Motor neuron (in vitro differentiated cells): Measurements from ENCODE around the gene NOBOX. TPM values are rescaled to one million over a fixed set of nuclear protein-coding genes. Genes with fewer than 3 reads are reported as not detected.
"Not testable (repeated sequence)": the region's sequence is repeated elsewhere in the genome, so short reads cannot be mapped to it uniquely, and the experiment has no call there.

Source experiments
- ATAC-seq, 8 experiments: fragments of 200-7000 bp; cut with Tn5 transposase; replicated peaks in 6 of 8; 2 replicates each; pipeline ENCODE4 v1.8.0; 2021; ENCODE audit warnings: mild to moderate bottlenecking in 8 of 8, moderate library complexity in 8 of 8
- H3K27ac ChIP-seq, 2 donors: fragments of 250-450 bp; sonication (Bioruptor Pico); 2 replicates each; pipeline ENCODE4 v1.9.0; 2021; ENCODE audit warnings: antibody characterized with exemption in 2 of 2, mild to moderate bottlenecking in 2 of 2, moderate library complexity in 1 of 2
- H3K4me1 ChIP-seq, 2 donors: fragments of 250-450 bp; sonication (Bioruptor Pico); replicated peaks in 1 of 2; 2 replicates each; pipeline ENCODE4 v1.6.1; 2021; ENCODE audit warnings: antibody characterized with exemption in 2 of 2, mild to moderate bottlenecking in 2 of 2, moderate library complexity in 1 of 2
- H3K4me3 ChIP-seq, 5 donors: fragments of 250-450 bp; sonication (Bioruptor Pico); 2 replicates each; pipeline ENCODE4 v1.9.0; 2021; ENCODE audit warnings: antibody characterized with exemption in 5 of 5, mild to moderate bottlenecking in 5 of 5, moderate library complexity in 4 of 5
- WGBS, 10 experiments: fragments of 450-650 bp; shearing (Covaris generic); methylation state at CpG; one replicate each; pipeline ENCODE4 v1.0.0; 2022; 5-methylcytosine and 5-hydroxymethylcytosine counted together
- in situ Hi-C, 9 experiments: fragments of 400-800 bp; cut with MboI; loops; one replicate each; pipeline ENCODE4 v1.15.0; 2021; ENCODE audit warnings: low sequenced_read_pairs in 9 of 9, low pct_unique_long_range_greater_than_20kb in 2 of 9; ENCODE audit not compliant: unreplicated experiment in 9 of 9
- total RNA-seq, 8 experiments: library from RNA; unstranded; fragments of 300-600 nt; gene quantifications; 2 replicates each; pipeline versions ENCODE4 v1.2.3 to v1.2.4, GENCODE V29; 2022

Gene NOBOX
- total RNA-seq, 8 experiments from 2014 or later, result 0.28 to 0.31 TPM; not detected in 6

- no peak overlapping the region for H3K27ac ChIP-seq
- 25 to 100% (median 73%) methylated on average over 1 to 8 of the region's 12 CpGs; no CpG with 5 or more reads in 1 of the 10 experiments for WGBS, 10 experiments
- no peak overlapping the region for H3K4me3 ChIP-seq
- in situ Hi-C loops, result no loop called here
- H3K4me1 ChIP-seq, result no peaks in the 10 kb centered on the region
- peak in 1 of 8 experiments; percentile 85 for ATAC-seq
These were observed 18.8 kb downstream of the NOBOX start for GRCh38 chr7:144384555-144385245.

- in situ Hi-C loops, result no loop called here
- ATAC-seq, result peak in 1 of 8 experiments; percentile 40
- WGBS, 10 experiments, result 0 to 83% (median 60%) methylated on average over 1 to 4 of the region's 4 CpGs; no CpG with 5 or more reads in 3 of the 10 experiments
These were observed 19.4 kb downstream of the NOBOX start for GRCh38 chr7:144384071-144384470.

GRCh38 chr7:144379776-144380384 lies 23.6 kb downstream of the NOBOX start:
- no peaks in the 10 kb centered on the region for H3K4me1 ChIP-seq
- H3K4me3 ChIP-seq, result no peak overlapping the region
- WGBS, 10 experiments, result 20 to 100% (median 87%) methylated on average over 1 to 8 of the region's 11 CpGs; no CpG with 5 or more reads in 2 of the 10 experiments
- in situ Hi-C loops, result no loop called here
- no peak overlapping the region for H3K27ac ChIP-seq
- no peak for ATAC-seq

More at GRCh38 chr7:144384071-144384470, 19.4 kb downstream of the NOBOX start:
- Histone ChIP-seq H3K4me1 (no peaks in the 10 kb centered on the region), H3K4me3 (no peak overlapping the region), H3K27ac (no peak overlapping the region)

- ATAC-seq, result no peak
- no peak overlapping the region for H3K4me3 ChIP-seq
- in situ Hi-C loops, result no loop called here
- WGBS, 10 experiments, result 29 to 80% (median 59%) methylated on average over 1 to 5 of the region's 9 CpGs; no CpG with 5 or more reads in 1 of the 10 experiments
- H3K27ac ChIP-seq, result no peak overlapping the region
- no peaks in the 10 kb centered on the region for H3K4me1 ChIP-seq
These were observed 24.8 kb downstream of the NOBOX start for GRCh38 chr7:144378651-144379050.

GRCh38 chr7:144369221-144369620 lies 34.3 kb downstream of the NOBOX start:
- no CpG with 5 or more reads among the region's 7 CpGs for WGBS, 10 experiments
- H3K27ac ChIP-seq, H3K4me3 ChIP-seq, in situ Hi-C loops, H3K4me1 ChIP-seq: not testable (repeated sequence)
- ATAC-seq, result peak in 2 of 8 experiments; percentile 83 to 85

- no CpG with 5 or more reads among the region's 9 CpGs for WGBS, 10 experiments
- ATAC-seq, H3K4me1 ChIP-seq, H3K4me3 ChIP-seq, H3K27ac ChIP-seq, in situ Hi-C loops: not testable (repeated sequence)
These were observed 36.2 kb downstream of the NOBOX start for GRCh38 chr7:144367250-144367649.

- H3K4me1 ChIP-seq, in situ Hi-C loops, H3K4me3 ChIP-seq, ATAC-seq, H3K27ac ChIP-seq: not testable (repeated sequence)
- no CpG with 5 or more reads among the region's 6 CpGs for WGBS, 10 experiments
These were observed 38.0 kb downstream of the NOBOX start for GRCh38 chr7:144365523-144365922.

- H3K4me3 ChIP-seq, in situ Hi-C loops, H3K27ac ChIP-seq, H3K4me1 ChIP-seq: not testable (repeated sequence)
- no CpG with 5 or more reads among the region's 3 CpGs for WGBS, 10 experiments
- peak in 7 of 8 experiments; percentile 47 to 96 (median 57) for ATAC-seq
These were observed 41.4 kb downstream of the NOBOX start for GRCh38 chr7:144362061-144362460.

- H3K27ac ChIP-seq, H3K4me1 ChIP-seq, ATAC-seq, H3K4me3 ChIP-seq, in situ Hi-C loops: not testable (repeated sequence)
- WGBS, 10 experiments, result no CpG with 5 or more reads among the region's 11 CpGs
These were observed 46.6 kb downstream of the NOBOX start for GRCh38 chr7:144356860-144357259.

GRCh38 chr7:144356185-144356584 lies 47.3 kb downstream of the NOBOX start:
- in situ Hi-C loops, H3K27ac ChIP-seq, ATAC-seq, H3K4me1 ChIP-seq, H3K4me3 ChIP-seq: not testable (repeated sequence)
- WGBS, 10 experiments, result no CpG with 5 or more reads among the region's 6 CpGs

- H3K27ac ChIP-seq, in situ Hi-C loops, H3K4me1 ChIP-seq, H3K4me3 ChIP-seq: not testable (repeated sequence)
- no CpG with 5 or more reads among the region's 50 CpGs for WGBS, 10 experiments
- peak in 6 of 8 experiments; percentile 14 to 91 (median 56) for ATAC-seq
These were observed 48.2 kb downstream of the NOBOX start, which contains the start of gene ARHGEF5 for GRCh38 chr7:144355176-144355822. ARHGEF5 (plus strand) TSS chr7:144355402; CDS start chr7:144362670, 7,268 bp downstream.

GRCh38 chr7:144351667-144352066 lies 51.8 kb downstream of the NOBOX start:
- ATAC-seq, H3K27ac ChIP-seq, H3K4me1 ChIP-seq, H3K4me3 ChIP-seq, in situ Hi-C loops: not testable (repeated sequence)
- WGBS, 10 experiments, result no CpG with 5 or more reads among the region's 3 CpGs

- ATAC-seq, in situ Hi-C loops, H3K4me3 ChIP-seq, H3K27ac ChIP-seq, H3K4me1 ChIP-seq: not testable (repeated sequence)
- WGBS, 10 experiments, result no CpG with 5 or more reads among the region's 1 CpG
These were observed 54.9 kb downstream of the NOBOX start for GRCh38 chr7:144348625-144349024.
